ENCODE measurements around the gene ZGPAT. TPM values are rescaled to one million over a fixed set of nuclear protein-coding genes. Genes with fewer than 3 reads are reported as not detected.

ZGPAT gene
- total and polyA plus RNA-seq, 2 of the 13 experiments (the other 11 are each of a cell fraction or from before 2014, with no cell fraction given): 23.0 to 41.9 TPM

DNA sequence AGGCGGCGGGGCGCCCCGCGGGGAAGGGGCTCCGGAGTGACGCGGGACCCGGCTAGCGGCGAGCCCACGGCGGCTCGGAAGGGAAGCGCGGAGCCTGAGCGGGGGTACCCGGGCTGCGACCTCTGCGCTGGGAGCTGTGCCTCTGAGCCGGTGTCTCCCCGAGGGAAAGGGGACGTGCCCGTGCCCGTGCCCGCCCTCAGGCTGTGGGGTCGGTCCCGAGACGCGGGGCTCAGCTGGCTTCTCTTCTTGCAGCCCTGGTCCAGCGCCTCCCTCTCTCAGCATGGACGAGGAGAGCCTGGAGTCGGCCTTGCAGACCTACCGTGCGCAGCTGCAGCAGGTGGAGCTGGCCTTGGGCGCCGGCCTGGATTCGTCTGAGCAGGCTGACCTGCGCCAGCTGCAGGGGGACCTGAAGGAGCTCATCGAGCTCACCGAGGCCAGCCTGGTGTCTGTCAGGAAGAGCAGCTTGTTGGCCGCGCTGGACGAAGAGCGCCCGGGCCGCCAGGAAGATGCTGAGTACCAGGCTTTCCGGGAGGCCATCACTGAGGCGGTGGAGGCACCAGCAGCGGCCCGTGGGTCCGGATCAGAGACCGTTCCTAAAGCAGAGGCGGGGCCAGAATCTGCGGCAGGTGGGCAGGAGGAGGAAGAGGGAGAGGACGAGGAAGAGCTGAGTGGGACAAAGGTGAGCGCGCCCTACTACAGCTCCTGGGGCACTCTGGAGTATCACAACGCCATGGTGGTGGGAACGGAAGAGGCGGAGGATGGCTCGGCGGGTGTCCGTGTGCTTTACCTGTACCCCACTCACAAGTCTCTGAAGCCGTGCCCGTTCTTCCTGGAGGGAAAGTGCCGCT, 686 bp downstream of the ZGPAT start (continued):
- TF ChIP-seq, protein P1, sequence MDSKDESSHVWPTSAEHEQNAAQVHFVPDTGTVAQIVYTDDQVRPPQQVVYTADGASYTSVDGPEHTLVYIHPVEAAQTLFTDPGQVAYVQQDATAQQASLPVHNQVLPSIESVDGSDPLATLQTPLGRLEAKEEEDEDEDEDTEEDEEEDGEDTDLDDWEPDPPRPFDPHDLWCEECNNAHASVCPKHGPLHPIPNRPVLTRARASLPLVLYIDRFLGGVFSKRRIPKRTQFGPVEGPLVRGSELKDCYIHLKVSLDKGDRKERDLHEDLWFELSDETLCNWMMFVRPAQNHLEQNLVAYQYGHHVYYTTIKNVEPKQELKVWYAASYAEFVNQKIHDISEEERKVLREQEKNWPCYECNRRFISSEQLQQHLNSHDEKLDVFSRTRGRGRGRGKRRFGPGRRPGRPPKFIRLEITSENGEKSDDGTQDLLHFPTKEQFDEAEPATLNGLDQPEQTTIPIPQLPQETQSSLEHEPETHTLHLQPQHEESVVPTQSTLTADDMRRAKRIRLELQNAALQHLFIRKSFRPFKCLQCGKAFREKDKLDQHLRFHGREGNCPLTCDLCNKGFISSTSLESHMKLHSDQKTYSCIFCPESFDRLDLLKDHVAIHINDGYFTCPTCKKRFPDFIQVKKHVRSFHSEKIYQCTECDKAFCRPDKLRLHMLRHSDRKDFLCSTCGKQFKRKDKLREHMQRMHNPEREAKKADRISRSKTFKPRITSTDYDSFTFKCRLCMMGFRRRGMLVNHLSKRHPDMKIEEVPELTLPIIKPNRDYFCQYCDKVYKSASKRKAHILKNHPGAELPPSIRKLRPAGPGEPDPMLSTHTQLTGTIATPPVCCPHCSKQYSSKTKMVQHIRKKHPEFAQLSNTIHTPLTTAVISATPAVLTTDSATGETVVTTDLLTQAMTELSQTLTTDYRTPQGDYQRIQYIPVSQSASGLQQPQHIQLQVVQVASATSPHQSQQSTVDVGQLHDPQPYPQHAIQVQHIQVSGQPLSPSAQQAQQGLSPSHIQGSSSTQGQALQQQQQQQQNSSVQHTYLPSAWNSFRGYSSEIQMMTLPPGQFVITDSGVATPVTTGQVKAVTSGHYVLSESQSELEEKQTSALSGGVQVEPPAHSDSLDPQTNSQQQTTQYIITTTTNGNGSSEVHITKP (CRISPR knock-in tag; IDR thresholded peaks at IDR 0.05; ENCODE audit: low read depth): 0 out of 2 replicates have a peak, but pooled peaks have one; percentile 18
- TF ChIP-seq YEATS4 (CRISPR knock-in tag; IDR thresholded peaks at IDR 0.05; ENCODE audit: borderline replicate concordance) (no peak), AGO2 (optimal IDR thresholded peaks at IDR 0.05; ENCODE audit: low read depth, low read length) (peak; percentile 35), ZC3H4 (CRISPR knock-in tag; IDR thresholded peaks at IDR 0.05; ENCODE audit: borderline replicate concordance) (no peak), NR2C2 (CRISPR knock-in tag; IDR thresholded peaks at IDR 0.05; ENCODE audit: borderline replicate concordance) (no peak), SP140L (CRISPR knock-in tag; IDR thresholded peaks at IDR 0.05; ENCODE audit: borderline replicate concordance) (no peak), GATAD2A (CRISPR knock-in tag; IDR thresholded peaks at IDR 0.05) (no peak), FOXC1 (CRISPR knock-in tag; IDR thresholded peaks at IDR 0.05; ENCODE audit: borderline replicate concordance) (0 out of 2 replicates have a peak, but pooled peaks have one; percentile 12), ZNF569 (CRISPR knock-in tag; IDR thresholded peaks at IDR 0.05; ENCODE audit: borderline replicate concordance) (no peak), ZNF282 (IDR thresholded peaks at IDR 0.05; ENCODE audit: partially characterized antibody) (no peak), HOXA7 (CRISPR knock-in tag; IDR thresholded peaks at IDR 0.05) (no peak), IRF2 (CRISPR knock-in tag; IDR thresholded peaks at IDR 0.05) (no peak; the same call in 1 of the 2 replicates), NR2F2 (IDR thresholded peaks at IDR 0.05; ENCODE audit: borderline replicate concordance, low read depth) (no peak), IKZF5 (CRISPR knock-in tag; IDR thresholded peaks at IDR 0.05) (no peak), SIN3A (IDR thresholded peaks at IDR 0.05; ENCODE audit: borderline replicate concordance, low read depth, low read length) (0 out of 2 replicates have a peak, but pooled peaks have one; percentile 41), ZNF264 (CRISPR knock-in tag; IDR thresholded peaks at IDR 0.05) (no peak; the same call in 1 of the 2 replicates), DR1 (CRISPR knock-in tag; IDR thresholded peaks at IDR 0.05) (no peak), MAZ (IDR thresholded peaks at IDR 0.05; ENCODE audit: borderline replicate concordance, low read depth, low read length) (no peak), MAZ (CRISPR knock-in tag; IDR thresholded peaks at IDR 0.05; ENCODE audit: low read depth) (no peak)
- TF ChIP-seq, protein P2, sequence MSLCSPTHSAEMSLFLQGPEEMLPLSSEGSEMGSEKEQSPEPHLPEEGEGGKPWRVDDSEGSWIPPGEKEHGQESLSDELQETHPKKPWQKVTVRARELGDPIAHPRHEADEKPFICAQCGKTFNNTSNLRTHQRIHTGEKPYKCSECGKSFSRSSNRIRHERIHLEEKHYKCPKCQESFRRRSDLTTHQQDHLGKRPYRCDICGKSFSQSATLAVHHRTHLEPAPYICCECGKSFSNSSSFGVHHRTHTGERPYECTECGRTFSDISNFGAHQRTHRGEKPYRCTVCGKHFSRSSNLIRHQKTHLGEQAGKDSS (CRISPR knock-in tag; IDR thresholded peaks at IDR 0.05; ENCODE audit: borderline replicate concordance, low read depth): no peak
- TF ChIP-seq, protein P3, sequence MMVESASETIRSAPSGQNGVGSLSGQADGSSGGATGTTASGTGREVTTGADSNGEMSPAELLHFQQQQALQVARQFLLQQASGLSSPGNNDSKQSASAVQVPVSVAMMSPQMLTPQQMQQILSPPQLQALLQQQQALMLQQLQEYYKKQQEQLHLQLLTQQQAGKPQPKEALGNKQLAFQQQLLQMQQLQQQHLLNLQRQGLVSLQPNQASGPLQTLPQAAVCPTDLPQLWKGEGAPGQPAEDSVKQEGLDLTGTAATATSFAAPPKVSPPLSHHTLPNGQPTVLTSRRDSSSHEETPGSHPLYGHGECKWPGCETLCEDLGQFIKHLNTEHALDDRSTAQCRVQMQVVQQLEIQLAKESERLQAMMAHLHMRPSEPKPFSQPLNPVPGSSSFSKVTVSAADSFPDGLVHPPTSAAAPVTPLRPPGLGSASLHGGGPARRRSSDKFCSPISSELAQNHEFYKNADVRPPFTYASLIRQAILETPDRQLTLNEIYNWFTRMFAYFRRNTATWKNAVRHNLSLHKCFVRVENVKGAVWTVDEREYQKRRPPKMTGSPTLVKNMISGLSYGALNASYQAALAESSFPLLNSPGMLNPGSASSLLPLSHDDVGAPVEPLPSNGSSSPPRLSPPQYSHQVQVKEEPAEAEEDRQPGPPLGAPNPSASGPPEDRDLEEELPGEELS (CRISPR knock-in tag; IDR thresholded peaks at IDR 0.05): no peak
